ENCODE results near the gene SGCD.

Gene SGCD

DNA sequence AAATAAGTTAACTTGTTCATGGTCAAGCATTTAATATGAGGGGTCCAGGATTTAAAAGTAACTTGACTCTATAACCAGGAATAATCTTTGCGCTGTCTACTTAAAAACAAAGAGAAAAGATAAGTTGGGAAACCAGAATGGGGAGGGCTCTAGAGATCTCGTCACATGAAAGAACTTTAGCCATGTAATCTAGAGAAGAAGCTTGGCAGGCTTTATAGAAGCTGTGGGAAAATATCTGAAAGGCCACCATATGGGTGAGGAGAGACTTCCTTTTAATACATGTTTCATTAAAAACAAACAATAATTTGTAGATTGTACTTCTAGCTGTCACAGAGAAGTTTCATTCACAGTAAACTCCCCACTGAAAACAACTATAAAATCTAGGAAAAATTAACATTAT, 476.4 kb downstream of the SGCD start:
- Histone ChIP-seq H3K9me3 (ENCODE audit: control extremely low read depth in 1 of 5, control insufficient read depth in 4 of 5, insufficient read depth in 2 of 5, low read depth in 1 of 5, low read length in 4 of 5) (no peaks in the 10 kb centered on the region), H3K36me3 (ENCODE audit: control insufficient read depth in 4 of 4, insufficient read depth in 4 of 4, low read length in 3 of 4) (no peaks in the 10 kb centered on the region), H3K27ac (ENCODE audit: insufficient read depth in 1 of 2, low read depth in 1 of 2, low read length in 2 of 2, poor library complexity in 1 of 2, severe bottlenecking in 2 of 2) (no peak overlapping the region), H3K4me3 (ENCODE audit: control insufficient read depth in 1 of 7, extremely low read depth in 1 of 7, insufficient read depth in 4 of 7, low read depth in 2 of 7, low read length in 6 of 7) (no peak overlapping the region), H3K27me3 (replicated peaks in 2 of 5; ENCODE audit: control insufficient read depth in 4 of 5, insufficient read depth in 5 of 5, low read length in 4 of 5) (peaks cover 0 to 4% (median 0%) of the 10 kb centered on the region in 5 experiments), H3K4me1 (ENCODE audit: control extremely low read depth in 1 of 4, control insufficient read depth in 4 of 4, insufficient read depth in 4 of 4, low read length in 3 of 4) (no peaks in the 10 kb centered on the region)
- CTCF ChIA-PET = interaction anchor here (1.1 kb wide), 1 partner anchor 12 kb away, joined by 3 read pairs; no protein-coding TSS in a partner anchor
- POLR2A ChIA-PET = no interaction called here
- WGBS (ENCODE audit: insufficient coverage) = 100% methylated on average over 1 of the region's 2 CpGs
- no peak for DNase-seq

DNA sequence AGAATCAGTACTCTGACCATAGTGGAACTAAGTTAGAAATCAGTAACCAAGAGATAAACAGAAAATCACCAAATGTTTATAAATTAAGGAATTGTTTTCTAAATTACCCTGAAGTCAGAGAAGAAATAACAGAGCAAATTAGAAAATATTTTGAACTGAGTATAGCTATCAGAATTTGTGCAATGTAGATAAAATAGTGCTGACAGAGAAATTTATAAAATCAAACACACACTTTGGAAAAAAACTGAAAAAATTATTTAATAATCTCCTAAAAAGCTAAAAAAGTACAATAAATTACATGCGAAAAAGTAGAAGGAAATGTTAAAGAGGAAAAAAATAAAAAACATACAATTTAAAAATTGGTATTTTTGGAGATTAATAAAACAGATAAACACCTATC, 486.0 kb downstream of the SGCD start:
- whole genome bisulfite sequencing (ENCODE audit: insufficient coverage) = no CpG with 5 or more reads among the region's 1 CpG
- CTCF ChIA-PET = no interaction called here
- Histone ChIP-seq H3K36me3 (ENCODE audit: control insufficient read depth in 4 of 4, insufficient read depth in 4 of 4, low read length in 3 of 4) (no peaks in the 10 kb centered on the region), H3K27me3 (replicated peaks in 2 of 5; ENCODE audit: control insufficient read depth in 4 of 5, insufficient read depth in 5 of 5, low read length in 4 of 5) (no peaks in the 10 kb centered on the region), H3K9me3 (ENCODE audit: control extremely low read depth in 1 of 5, control insufficient read depth in 4 of 5, insufficient read depth in 2 of 5, low read depth in 1 of 5, low read length in 4 of 5) (no peaks in the 10 kb centered on the region), H3K4me1 (ENCODE audit: control extremely low read depth in 1 of 4, control insufficient read depth in 4 of 4, insufficient read depth in 4 of 4, low read length in 3 of 4) (no peaks in the 10 kb centered on the region), H3K4me3 (ENCODE audit: control insufficient read depth in 1 of 7, extremely low read depth in 1 of 7, insufficient read depth in 4 of 7, low read depth in 2 of 7, low read length in 6 of 7) (no peak overlapping the region), H3K27ac (ENCODE audit: insufficient read depth in 1 of 2, low read depth in 1 of 2, low read length in 2 of 2, poor library complexity in 1 of 2, severe bottlenecking in 2 of 2) (no peak overlapping the region)
- POLR2A ChIA-PET = no interaction called here
- no peak for DNase-seq

DNA sequence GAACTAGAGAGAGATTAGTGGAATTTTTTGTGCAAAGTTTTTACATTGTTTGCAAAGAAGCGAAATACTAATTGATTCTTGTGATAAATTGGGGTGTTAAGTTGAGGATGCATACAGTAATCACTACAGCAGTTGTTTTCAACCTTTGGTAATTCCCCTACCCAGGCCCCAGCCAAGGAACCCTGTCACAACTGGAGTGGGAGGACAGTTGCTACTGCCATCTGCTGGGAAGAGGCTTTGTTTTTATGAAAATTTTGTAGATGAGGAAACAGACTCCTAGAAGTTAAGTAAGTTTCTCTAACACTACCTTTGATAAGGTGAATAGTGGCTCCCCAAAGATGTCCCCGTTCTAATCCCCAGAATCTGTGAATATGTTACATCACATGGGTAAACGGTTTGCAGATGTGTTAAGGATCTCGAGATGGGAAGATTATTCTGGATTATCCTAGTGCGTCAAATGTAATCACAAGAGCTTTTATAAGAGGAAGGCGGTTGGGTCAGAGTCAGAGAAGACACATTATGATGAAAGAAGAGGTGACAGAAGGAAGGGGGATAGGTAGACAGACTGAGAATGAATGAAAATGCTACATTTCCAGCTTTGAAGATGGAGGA, 489.1 kb downstream of the SGCD start:
- Histone ChIP-seq H3K27ac (ENCODE audit: insufficient read depth in 1 of 2, low read depth in 1 of 2, low read length in 2 of 2, poor library complexity in 1 of 2, severe bottlenecking in 2 of 2) (no peak overlapping the region), H3K4me1 (ENCODE audit: control extremely low read depth in 1 of 4, control insufficient read depth in 4 of 4, insufficient read depth in 4 of 4, low read length in 3 of 4) (no peaks in the 10 kb centered on the region), H3K9me3 (ENCODE audit: control extremely low read depth in 1 of 5, control insufficient read depth in 4 of 5, insufficient read depth in 2 of 5, low read depth in 1 of 5, low read length in 4 of 5) (no peaks in the 10 kb centered on the region), H3K27me3 (replicated peaks in 2 of 5; ENCODE audit: control insufficient read depth in 4 of 5, insufficient read depth in 5 of 5, low read length in 4 of 5) (peaks cover 0 to under 1% (median 0%) of the 10 kb centered on the region in 5 experiments), H3K4me3 (ENCODE audit: control insufficient read depth in 1 of 7, extremely low read depth in 1 of 7, insufficient read depth in 4 of 7, low read depth in 2 of 7, low read length in 6 of 7) (no peak overlapping the region), H3K36me3 (ENCODE audit: control insufficient read depth in 4 of 4, insufficient read depth in 4 of 4, low read length in 3 of 4) (no peaks in the 10 kb centered on the region)
- DNase-seq = peak in 1 of 3 donors; percentile 3
- ChIA-PET POLR2A (no interaction called here), CTCF (interaction anchor here (0.8 to 1.0 kb wide), 2 partner anchors 13 to 46 kb away, joined by 3 read pairs; no protein-coding TSS in a partner anchor)
- WGBS (ENCODE audit: insufficient coverage) = 84% methylated on average over 6 of the region's 6 CpGs

Measured in common myeloid progenitor, CD34-positive (primary cell).